MM.1S (cell line): ENCODE data around the gene KCNQ5.

Experiments
- EZH2 ChIP-seq: fragments of 300-600 bp; sonication (generic); optimal IDR thresholded peaks from 2 replicates; pipeline ENCODE3; 2017; ENCODE audit warnings: low read depth, mild to moderate bottlenecking, antibody characterized with exemption, low read length, mixed read lengths
- EZH2phosphoT487 ChIP-seq: fragments of 300-600 bp; sonication (generic); IDR thresholded peaks from 2 replicates; pipeline ENCODE4 v1.6.1; 2018; ENCODE audit warnings: antibody characterized with exemption, low read length
- TF ChIP-seq, protein P1 (sequence below): fragments of 300-600 bp; sonication (generic); IDR thresholded peaks from 2 replicates; pipeline ENCODE4 v1.5.1; 2016; ENCODE audit warnings: antibody characterized with exemption, low read length, mixed read lengths

DNA sequence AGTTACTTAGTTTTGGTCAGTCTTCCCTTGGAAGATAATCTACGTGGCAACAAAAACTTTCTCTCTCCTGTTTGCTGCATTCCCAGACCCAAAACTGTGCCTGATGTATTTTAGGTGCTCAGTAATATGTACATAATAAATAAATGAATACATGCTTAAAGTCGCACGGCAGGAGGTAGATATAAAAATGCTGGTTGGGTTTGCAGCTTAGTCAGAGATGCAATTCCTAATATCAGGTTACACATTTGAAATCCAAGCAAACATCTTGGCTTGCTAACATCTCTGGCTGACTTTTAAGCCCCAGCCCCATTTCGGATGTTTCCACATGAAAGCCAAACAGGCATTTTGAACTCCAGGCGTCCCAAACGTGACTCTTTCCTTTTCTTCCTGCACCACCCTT, 91.0 kb downstream of the KCNQ5 start:
- TF ChIP-seq, protein P1, sequence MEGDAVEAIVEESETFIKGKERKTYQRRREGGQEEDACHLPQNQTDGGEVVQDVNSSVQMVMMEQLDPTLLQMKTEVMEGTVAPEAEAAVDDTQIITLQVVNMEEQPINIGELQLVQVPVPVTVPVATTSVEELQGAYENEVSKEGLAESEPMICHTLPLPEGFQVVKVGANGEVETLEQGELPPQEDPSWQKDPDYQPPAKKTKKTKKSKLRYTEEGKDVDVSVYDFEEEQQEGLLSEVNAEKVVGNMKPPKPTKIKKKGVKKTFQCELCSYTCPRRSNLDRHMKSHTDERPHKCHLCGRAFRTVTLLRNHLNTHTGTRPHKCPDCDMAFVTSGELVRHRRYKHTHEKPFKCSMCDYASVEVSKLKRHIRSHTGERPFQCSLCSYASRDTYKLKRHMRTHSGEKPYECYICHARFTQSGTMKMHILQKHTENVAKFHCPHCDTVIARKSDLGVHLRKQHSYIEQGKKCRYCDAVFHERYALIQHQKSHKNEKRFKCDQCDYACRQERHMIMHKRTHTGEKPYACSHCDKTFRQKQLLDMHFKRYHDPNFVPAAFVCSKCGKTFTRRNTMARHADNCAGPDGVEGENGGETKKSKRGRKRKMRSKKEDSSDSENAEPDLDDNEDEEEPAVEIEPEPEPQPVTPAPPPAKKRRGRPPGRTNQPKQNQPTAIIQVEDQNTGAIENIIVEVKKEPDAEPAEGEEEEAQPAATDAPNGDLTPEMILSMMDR, result no peak
- TF ChIP-seq EZH2 (no peak), EZH2phosphoT487 (no peak)
